Measurements from ENCODE around the gene DNAAF1. TPM values are rescaled to one million over a fixed set of nuclear protein-coding genes. Genes with fewer than 3 reads are reported as not detected.
A peak's percentile ranks its signal among the peaks of the same experiment; 100 is the strongest.

DNAAF1 gene
- total RNA-seq (2021; ENCODE audit: unreplicated experiment) (not detected), Bru-seq, nascent RNA (percentile 3 among the genes with signal in this experiment), BruChase-seq, experiment 1, labeled RNA remaining after a 2-hour chase (percentile 7 among the genes with signal in this experiment), BruChase-seq, experiment 2, labeled RNA remaining after a 6-hour chase (percentile 8 among the genes with signal in this experiment)
- 0.07 TPM for polyA plus RNA-seq (2012; ENCODE audit: insufficient read length)
- long read RNA-seq: 0 reads

DNA sequence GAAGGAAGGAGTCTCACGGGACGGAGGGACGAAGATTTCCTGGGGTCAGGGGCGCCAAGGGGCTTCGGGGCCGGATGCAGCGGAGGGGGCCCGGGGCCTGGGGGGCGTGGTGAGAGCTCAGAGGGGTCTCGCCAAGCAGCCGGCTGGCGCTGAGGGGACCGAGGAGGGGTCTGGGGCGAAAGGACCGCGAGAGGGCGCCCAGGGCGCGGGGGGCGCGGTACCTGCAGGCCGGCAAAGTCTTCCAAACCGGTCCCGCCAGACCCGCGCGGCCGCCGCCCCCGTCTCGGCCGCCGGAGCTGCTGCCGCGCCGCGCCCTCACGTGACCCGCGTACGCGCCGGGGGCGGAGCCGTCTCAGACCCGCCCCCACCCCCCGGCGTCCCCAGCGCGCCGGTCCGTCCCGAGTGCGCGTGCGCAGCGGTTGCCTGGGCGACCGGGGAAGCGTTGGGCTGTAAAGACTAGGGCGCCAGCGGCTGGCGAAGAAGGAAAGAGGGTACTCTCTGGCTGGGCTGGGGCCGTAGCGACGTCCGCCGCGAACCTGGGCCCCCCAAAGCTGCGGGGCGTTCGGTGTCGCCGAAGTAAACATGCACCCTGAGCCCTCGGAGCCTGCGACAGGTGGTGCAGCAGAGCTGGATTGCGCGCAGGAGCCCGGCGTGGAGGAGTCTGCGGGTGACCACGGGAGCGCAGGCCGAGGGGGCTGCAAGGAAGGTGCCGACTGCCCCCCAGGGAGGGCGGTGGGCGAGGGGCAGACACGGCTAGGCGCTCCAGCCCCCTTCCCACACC is at the start of gene DNAAF1, which contains the start of gene HSDL1:
TSS of gene DNAAF1 (plus strand) at position 450 of the 781 bp plus-strand sequence. CDS start at position 583, 133 bp downstream.
TSS of gene HSDL1 (minus strand) at position 319 of the 781 bp plus-strand sequence. CDS start 13,856 bp downstream, outside the sequence.
- ChIA-PET CTCF (no interaction called here), POLR2A (no interaction called here)
- TF ChIP-seq, protein P1, sequence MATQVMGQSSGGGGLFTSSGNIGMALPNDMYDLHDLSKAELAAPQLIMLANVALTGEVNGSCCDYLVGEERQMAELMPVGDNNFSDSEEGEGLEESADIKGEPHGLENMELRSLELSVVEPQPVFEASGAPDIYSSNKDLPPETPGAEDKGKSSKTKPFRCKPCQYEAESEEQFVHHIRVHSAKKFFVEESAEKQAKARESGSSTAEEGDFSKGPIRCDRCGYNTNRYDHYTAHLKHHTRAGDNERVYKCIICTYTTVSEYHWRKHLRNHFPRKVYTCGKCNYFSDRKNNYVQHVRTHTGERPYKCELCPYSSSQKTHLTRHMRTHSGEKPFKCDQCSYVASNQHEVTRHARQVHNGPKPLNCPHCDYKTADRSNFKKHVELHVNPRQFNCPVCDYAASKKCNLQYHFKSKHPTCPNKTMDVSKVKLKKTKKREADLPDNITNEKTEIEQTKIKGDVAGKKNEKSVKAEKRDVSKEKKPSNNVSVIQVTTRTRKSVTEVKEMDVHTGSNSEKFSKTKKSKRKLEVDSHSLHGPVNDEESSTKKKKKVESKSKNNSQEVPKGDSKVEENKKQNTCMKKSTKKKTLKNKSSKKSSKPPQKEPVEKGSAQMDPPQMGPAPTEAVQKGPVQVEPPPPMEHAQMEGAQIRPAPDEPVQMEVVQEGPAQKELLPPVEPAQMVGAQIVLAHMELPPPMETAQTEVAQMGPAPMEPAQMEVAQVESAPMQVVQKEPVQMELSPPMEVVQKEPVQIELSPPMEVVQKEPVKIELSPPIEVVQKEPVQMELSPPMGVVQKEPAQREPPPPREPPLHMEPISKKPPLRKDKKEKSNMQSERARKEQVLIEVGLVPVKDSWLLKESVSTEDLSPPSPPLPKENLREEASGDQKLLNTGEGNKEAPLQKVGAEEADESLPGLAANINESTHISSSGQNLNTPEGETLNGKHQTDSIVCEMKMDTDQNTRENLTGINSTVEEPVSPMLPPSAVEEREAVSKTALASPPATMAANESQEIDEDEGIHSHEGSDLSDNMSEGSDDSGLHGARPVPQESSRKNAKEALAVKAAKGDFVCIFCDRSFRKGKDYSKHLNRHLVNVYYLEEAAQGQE (IDR thresholded peaks at IDR 0.05; ENCODE audit: insufficient read depth in 1 of 2, low read depth in 2 of 2, low read length in 1 of 2): no peak
- TF ChIP-seq SIN3A (IDR thresholded peaks at IDR 0.05; ENCODE audit: borderline replicate concordance, insufficient read depth, low read depth, low read length): peak; percentile 82
- DNase-seq (ENCODE audit: low read depth, low spot score) (no peak), ATAC-seq (peak; percentile 93)
- BruUV-seq (replicated peaks): no TSS peak
- peaks cover 5% of the 10 kb centered on the region; the same call in 1 of the 2 replicates for H3K36me3 ChIP-seq (ENCODE audit: control insufficient read depth, insufficient read depth, low read length)
- H3K4me3 ChIP-seq (ENCODE audit: low read depth in 2 of 2, low read length in 2 of 2): peak within 1 kb of the TSS; percentile 74 to 78
- in situ Hi-C loops (cut with HindIII; ENCODE audit: low pct_unique_long_range_greater_than_20kb, low sequenced_read_pairs): no loop called here
- no peaks in the 10 kb centered on the region for H3K4me1 ChIP-seq (ENCODE audit: control insufficient read depth, insufficient read depth, low read length)
- H3K27me3 ChIP-seq (ENCODE audit: control insufficient read depth, insufficient read depth, low read length): no peaks in the 10 kb centered on the region
- intact Hi-C loops (cut with micrococcal nuclease; ENCODE audit: unreplicated experiment): no loop called here
- H3K27ac ChIP-seq (ENCODE audit: low read length): peak within 1 kb of the TSS; percentile 66
- no peaks in the 10 kb centered on the region for H3K9me3 ChIP-seq (ENCODE audit: control insufficient read depth, insufficient read depth, low read depth, low read length)

DNA sequence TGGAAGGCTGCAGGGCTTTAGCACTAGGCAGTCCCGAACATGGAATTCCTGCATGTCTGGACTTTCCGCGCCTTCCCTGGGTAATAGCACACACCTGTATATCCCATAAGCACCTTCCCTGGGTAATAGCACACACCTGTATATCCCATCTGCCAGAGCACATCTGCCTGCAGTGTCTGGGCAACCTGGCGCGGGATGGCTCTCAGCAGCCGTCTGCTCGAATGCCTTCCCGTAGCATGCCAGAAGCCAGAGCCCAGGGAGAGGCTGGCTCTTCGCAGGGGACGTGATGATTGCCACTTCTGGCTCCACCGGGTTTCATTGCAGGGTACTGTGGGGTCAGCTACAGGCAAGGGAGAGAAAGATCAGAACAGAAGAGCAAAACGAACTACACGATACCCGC is 49.6 kb upstream of the DNAAF1 start:
- in situ Hi-C loops (cut with HindIII; ENCODE audit: low pct_unique_long_range_greater_than_20kb, low sequenced_read_pairs) (no loop called here), intact Hi-C loops (cut with micrococcal nuclease; ENCODE audit: unreplicated experiment) (loop anchor here (5.0 kb wide), 1 partner anchor 77 kb away; no protein-coding TSS in a partner anchor)
- Histone ChIP-seq H3K27ac (ENCODE audit: low read length) (no peak overlapping the region), H3K27me3 (ENCODE audit: control insufficient read depth, insufficient read depth, low read length) (no peaks in the 10 kb centered on the region), H3K9me3 (ENCODE audit: control insufficient read depth, insufficient read depth, low read depth, low read length) (no peaks in the 10 kb centered on the region), H3K4me1 (ENCODE audit: control insufficient read depth, insufficient read depth, low read length) (peaks cover 15% of the 10 kb centered on the region), H3K36me3 (ENCODE audit: control insufficient read depth, insufficient read depth, low read length) (no peaks in the 10 kb centered on the region; the same call in 1 of the 2 replicates), H3K4me3 (ENCODE audit: low read depth in 2 of 2, low read length in 2 of 2) (no peak overlapping the region)
- POLR2A ChIA-PET: no interaction called here
- CTCF ChIA-PET: no interaction called here
- TF ChIP-seq POLR2AphosphoS5 (IDR thresholded peaks at IDR 0.05; ENCODE audit: low read depth, low read length): no peak
- TF ChIP-seq TCF7L2 (IDR thresholded peaks at IDR 0.05; ENCODE audit: low read depth, low read length): no peak
- TF ChIP-seq, protein P1 (IDR thresholded peaks at IDR 0.05; ENCODE audit: insufficient read depth in 1 of 2, low read depth in 2 of 2, low read length in 1 of 2): no peak
- TF ChIP-seq, protein P2, sequence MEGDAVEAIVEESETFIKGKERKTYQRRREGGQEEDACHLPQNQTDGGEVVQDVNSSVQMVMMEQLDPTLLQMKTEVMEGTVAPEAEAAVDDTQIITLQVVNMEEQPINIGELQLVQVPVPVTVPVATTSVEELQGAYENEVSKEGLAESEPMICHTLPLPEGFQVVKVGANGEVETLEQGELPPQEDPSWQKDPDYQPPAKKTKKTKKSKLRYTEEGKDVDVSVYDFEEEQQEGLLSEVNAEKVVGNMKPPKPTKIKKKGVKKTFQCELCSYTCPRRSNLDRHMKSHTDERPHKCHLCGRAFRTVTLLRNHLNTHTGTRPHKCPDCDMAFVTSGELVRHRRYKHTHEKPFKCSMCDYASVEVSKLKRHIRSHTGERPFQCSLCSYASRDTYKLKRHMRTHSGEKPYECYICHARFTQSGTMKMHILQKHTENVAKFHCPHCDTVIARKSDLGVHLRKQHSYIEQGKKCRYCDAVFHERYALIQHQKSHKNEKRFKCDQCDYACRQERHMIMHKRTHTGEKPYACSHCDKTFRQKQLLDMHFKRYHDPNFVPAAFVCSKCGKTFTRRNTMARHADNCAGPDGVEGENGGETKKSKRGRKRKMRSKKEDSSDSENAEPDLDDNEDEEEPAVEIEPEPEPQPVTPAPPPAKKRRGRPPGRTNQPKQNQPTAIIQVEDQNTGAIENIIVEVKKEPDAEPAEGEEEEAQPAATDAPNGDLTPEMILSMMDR (IDR thresholded peaks at IDR 0.05): no peak
- TF ChIP-seq SIN3A (IDR thresholded peaks at IDR 0.05; ENCODE audit: borderline replicate concordance, insufficient read depth, low read depth, low read length): no peak
- no peak for DNase-seq (ENCODE audit: low read depth, low spot score)
- no TSS peak for BruUV-seq (replicated peaks)
- no peak for ATAC-seq
